Measurements from ENCODE around the gene NTMT1.
A peak's percentile ranks its signal among the peaks of the same experiment; 100 is the strongest.

Gene NTMT1

GRCh38 chr9:129612123-129612522, 13.8 kb upstream of the NTMT1 start:
- Histone ChIP-seq H3K4me1 (ENCODE audit: insufficient read depth, insufficient read length) (peaks cover 38% of the 10 kb centered on the region), H3K9me3 (ENCODE audit: insufficient read depth, low read length) (no peaks in the 10 kb centered on the region), H3K9ac (ENCODE audit: insufficient read length, low read depth) (no peak overlapping the region), H3K27me3 (ENCODE audit: insufficient read depth, insufficient read length) (no peaks in the 10 kb centered on the region), H3K4me3 (ENCODE audit: insufficient read length, low read depth) (no peak overlapping the region), H3K36me3 (ENCODE audit: insufficient read depth, insufficient read length, low read length) (no peaks in the 10 kb centered on the region)
- no peak for DNase-seq (ENCODE audit: low read depth, low spot score)
- TF ChIP-seq ZNF274 (IDR thresholded peaks at IDR 0.05; ENCODE audit: low read depth, low read length) (no peak), SUZ12 (IDR thresholded peaks at IDR 0.05; ENCODE audit: extremely low read depth, insufficient read depth, insufficient read length) (no peak), YY1 (IDR thresholded peaks at IDR 0.05; ENCODE audit: insufficient read depth, insufficient read length) (no peak)

- peak overlapping the region; percentile 33 for H3K9ac ChIP-seq (ENCODE audit: insufficient read length, low read depth)
- no peaks in the 10 kb centered on the region for H3K36me3 ChIP-seq (ENCODE audit: insufficient read depth, insufficient read length, low read length)
- H3K4me1 ChIP-seq (ENCODE audit: insufficient read depth, insufficient read length) = peaks cover 34% of the 10 kb centered on the region
- H3K27me3 ChIP-seq (ENCODE audit: insufficient read depth, insufficient read length) = no peaks in the 10 kb centered on the region
- no peaks in the 10 kb centered on the region for H3K9me3 ChIP-seq (ENCODE audit: insufficient read depth, low read length)
- TF ChIP-seq SUZ12 (IDR thresholded peaks at IDR 0.05; ENCODE audit: extremely low read depth, insufficient read depth, insufficient read length) (no peak), YY1 (IDR thresholded peaks at IDR 0.05; ENCODE audit: insufficient read depth, insufficient read length) (no peak), ZNF274 (IDR thresholded peaks at IDR 0.05; ENCODE audit: low read depth, low read length) (no peak)
- DNase-seq (ENCODE audit: low read depth, low spot score) = no peak
- H3K4me3 ChIP-seq (ENCODE audit: insufficient read length, low read depth) = no peak overlapping the region
Observed at GRCh38 chr9:129612815-129613519, 13.0 kb upstream of the NTMT1 start.

GRCh38 chr9:129613520-129614175, 12.3 kb upstream of the NTMT1 start:
- Histone ChIP-seq H3K9ac (ENCODE audit: insufficient read length, low read depth) (peak overlapping the region; percentile 50), H3K9me3 (ENCODE audit: insufficient read depth, low read length) (no peaks in the 10 kb centered on the region), H3K4me1 (ENCODE audit: insufficient read depth, insufficient read length) (peaks cover 34% of the 10 kb centered on the region), H3K27me3 (ENCODE audit: insufficient read depth, insufficient read length) (no peaks in the 10 kb centered on the region), H3K4me3 (ENCODE audit: insufficient read length, low read depth) (no peak overlapping the region), H3K36me3 (ENCODE audit: insufficient read depth, insufficient read length, low read length) (no peaks in the 10 kb centered on the region)
- TF ChIP-seq SUZ12 (IDR thresholded peaks at IDR 0.05; ENCODE audit: extremely low read depth, insufficient read depth, insufficient read length) = no peak
- no peak for TF ChIP-seq YY1 (IDR thresholded peaks at IDR 0.05; ENCODE audit: insufficient read depth, insufficient read length)
- TF ChIP-seq ZNF274 (IDR thresholded peaks at IDR 0.05; ENCODE audit: low read depth, low read length) = no peak
- no peak for DNase-seq (ENCODE audit: low read depth, low spot score)

GRCh38 chr9:129614932-129615331, 11.0 kb upstream of the NTMT1 start:
- no peak overlapping the region for H3K9ac ChIP-seq (ENCODE audit: insufficient read length, low read depth)
- H3K4me3 ChIP-seq (ENCODE audit: insufficient read length, low read depth) = no peak overlapping the region
- TF ChIP-seq YY1 (IDR thresholded peaks at IDR 0.05; ENCODE audit: insufficient read depth, insufficient read length) (no peak), SUZ12 (IDR thresholded peaks at IDR 0.05; ENCODE audit: extremely low read depth, insufficient read depth, insufficient read length) (no peak), ZNF274 (IDR thresholded peaks at IDR 0.05; ENCODE audit: low read depth, low read length) (no peak)
- H3K9me3 ChIP-seq (ENCODE audit: insufficient read depth, low read length) = no peaks in the 10 kb centered on the region
- DNase-seq (ENCODE audit: low read depth, low spot score) = no peak
- H3K27me3 ChIP-seq (ENCODE audit: insufficient read depth, insufficient read length) = peaks cover 11% of the 10 kb centered on the region
- H3K36me3 ChIP-seq (ENCODE audit: insufficient read depth, insufficient read length, low read length) = no peaks in the 10 kb centered on the region
- peaks cover 30% of the 10 kb centered on the region for H3K4me1 ChIP-seq (ENCODE audit: insufficient read depth, insufficient read length)

- H3K36me3 ChIP-seq (ENCODE audit: insufficient read depth, insufficient read length, low read length) = no peaks in the 10 kb centered on the region
- TF ChIP-seq SUZ12 (IDR thresholded peaks at IDR 0.05; ENCODE audit: extremely low read depth, insufficient read depth, insufficient read length) (no peak), YY1 (IDR thresholded peaks at IDR 0.05; ENCODE audit: insufficient read depth, insufficient read length) (no peak), ZNF274 (IDR thresholded peaks at IDR 0.05; ENCODE audit: low read depth, low read length) (no peak)
Observed at GRCh38 chr9:129615407-129616285, 10.3 kb upstream of the NTMT1 start.

GRCh38 chr9:129617167-129617566, 8.8 kb upstream of the NTMT1 start:
- Histone ChIP-seq H3K36me3 (ENCODE audit: insufficient read depth, insufficient read length, low read length) (no peaks in the 10 kb centered on the region), H3K9ac (ENCODE audit: insufficient read length, low read depth) (no peak overlapping the region), H3K27me3 (ENCODE audit: insufficient read depth, insufficient read length) (peaks cover 32% of the 10 kb centered on the region), H3K4me3 (ENCODE audit: insufficient read length, low read depth) (no peak overlapping the region), H3K4me1 (ENCODE audit: insufficient read depth, insufficient read length) (peaks cover 30% of the 10 kb centered on the region), H3K9me3 (ENCODE audit: insufficient read depth, low read length) (no peaks in the 10 kb centered on the region)
- DNase-seq (ENCODE audit: low read depth, low spot score) = no peak
- TF ChIP-seq ZNF274 (IDR thresholded peaks at IDR 0.05; ENCODE audit: low read depth, low read length) (no peak), SUZ12 (IDR thresholded peaks at IDR 0.05; ENCODE audit: extremely low read depth, insufficient read depth, insufficient read length) (no peak), YY1 (IDR thresholded peaks at IDR 0.05; ENCODE audit: insufficient read depth, insufficient read length) (no peak)

More at GRCh38 chr9:129615407-129616285, 10.3 kb upstream of the NTMT1 start:
- H3K9me3 ChIP-seq (ENCODE audit: insufficient read depth, low read length) = no peaks in the 10 kb centered on the region
- H3K4me3 ChIP-seq (ENCODE audit: insufficient read length, low read depth) = no peak overlapping the region
- peaks cover 30% of the 10 kb centered on the region for H3K4me1 ChIP-seq (ENCODE audit: insufficient read depth, insufficient read length)
- H3K9ac ChIP-seq (ENCODE audit: insufficient read length, low read depth) = no peak overlapping the region
- no peak for DNase-seq (ENCODE audit: low read depth, low spot score)
- peaks cover 18% of the 10 kb centered on the region for H3K27me3 ChIP-seq (ENCODE audit: insufficient read depth, insufficient read length)
